OCI-LY7 (cell line): ENCODE results near the gene DNAJC6. TPM values are rescaled to one million over a fixed set of nuclear protein-coding genes. Genes with fewer than 3 reads are reported as not detected.

Source experiments
- BruUV-seq: library from RNA; stranded (reverse); fragments of 400-500 nt; replicated peaks from 2 replicates; lab custom pipeline; 2021; lab: Mats Ljungman, UMichigan
- CTCF ChIA-PET: fragments of 300-600 bp; sonication (Branson Sonifier 250); formaldehyde crosslinking; loops from one replicate; lab custom pipeline; 2022; ENCODE audit warnings: antibody characterized with exemption; ENCODE audit not compliant: unreplicated experiment; lab: Charles Lee
- POLR2A ChIA-PET: fragments of 300-600 bp; sonication (Branson Sonifier 250); formaldehyde crosslinking; loops from one replicate; lab custom pipeline; 2022; ENCODE audit warnings: antibody characterized with exemption; lab: Charles Lee
- DNase-seq: peaks from one replicate; pipeline ENCODE4 v3.0.0-alpha.2; 2015; ENCODE audit warnings: low spot score
- H2AFZ ChIP-seq: fragments of 200-600 bp; sonication (generic), shearing (Covaris generic); 2 replicates; pipeline ENCODE4 v1.6.1; 2014; ENCODE audit warnings: mild to moderate bottlenecking, antibody characterized with exemption, low read length, moderate library complexity
- H3K27ac ChIP-seq: fragments of 200-600 bp; sonication (generic); 2 replicates; pipeline ENCODE4 v1.5.1; 2014; ENCODE audit warnings: mixed run types, low read depth, mild to moderate bottlenecking, moderate library complexity, low read length, inconsistent platforms; ENCODE audit not compliant: poor library complexity, severe bottlenecking
- H3K36me3 ChIP-seq: fragments of 200-600 bp; sonication (generic); 2 replicates; pipeline ENCODE4 v1.6.1; 2014; ENCODE audit warnings: mild to moderate bottlenecking, antibody characterized with exemption, low read length, moderate library complexity, mixed read lengths; ENCODE audit not compliant: insufficient read depth
- H3K4me1 ChIP-seq: fragments of 200-600 bp; sonication (generic); 2 replicates; pipeline ENCODE4 v1.5.1; 2014; ENCODE audit warnings: mild to moderate bottlenecking, low read length; ENCODE audit not compliant: insufficient read depth, poor library complexity, severe bottlenecking
- H3K4me2 ChIP-seq: fragments of 200-600 bp; sonication (generic); 2 replicates; pipeline ENCODE4 v1.6.1; 2014; ENCODE audit warnings: mild to moderate bottlenecking, low read length
- H3K4me3 ChIP-seq: fragments of 200-600 bp; sonication (generic); 2 replicates; pipeline ENCODE4 v1.5.1; 2014; ENCODE audit warnings: mild to moderate bottlenecking, low read depth, low read length; ENCODE audit not compliant: poor library complexity, severe bottlenecking
- H3K79me2 ChIP-seq: fragments of 200-600 bp; sonication (generic); 2 replicates; pipeline ENCODE4 v1.6.1; 2016; ENCODE audit warnings: low read depth, mild to moderate bottlenecking, low read length, moderate library complexity, mixed read lengths; ENCODE audit not compliant: insufficient read depth
- H3K9me2 ChIP-seq: fragments of 200-600 bp; sonication (generic); 2 replicates; pipeline ENCODE4 v1.6.1; 2016; ENCODE audit warnings: mild to moderate bottlenecking, low read length, mixed read lengths; ENCODE audit not compliant: insufficient read depth
- H3K9me3 ChIP-seq: fragments of 200-600 bp; sonication (generic); 2 replicates; pipeline ENCODE4 v1.6.1; 2014; ENCODE audit warnings: mild to moderate bottlenecking, mixed run types, low read length, mixed read lengths
- H4K20me1 ChIP-seq: fragments of 200-600 bp; sonication (generic); 2 replicates; pipeline ENCODE4 v1.6.1; 2014; ENCODE audit warnings: mild to moderate bottlenecking, antibody characterized with exemption, low read length, moderate library complexity, mixed read lengths; ENCODE audit not compliant: insufficient read depth
- EZH2phosphoT487 ChIP-seq: fragments of 200-600 bp; sonication (generic); IDR thresholded peaks from 2 replicates; pipeline ENCODE4 v1.6.1; 2018; ENCODE audit warnings: low read depth, borderline replicate concordance, mild to moderate bottlenecking, mixed run types, antibody characterized with exemption, low read length, moderate library complexity, mixed read lengths
- intact Hi-C: fragments of 100-400 bp; cut with micrococcal nuclease; formaldehyde crosslinking; loops from one replicate; pipeline ENCODE4 v1.10.0; 2022; ENCODE audit not compliant: unreplicated experiment
- total RNA-seq, 2 experiments: library from RNA; depleted of rRNA in 1 of 2; stranded (reverse); fragments of >200 nt in 1 of 2; shearing (Covaris generic) in 1 of 2; gene quantifications; 2 replicates each; pipeline ENCODE4 v1.2.3, GENCODE V29; 2014 to 2022
- TF ChIP-seq, protein P1 (sequence below): fragments of 200-600 bp; sonication (generic); conservative IDR thresholded peaks from 2 replicates; pipeline ENCODE4 v1.5.1; 2014; ENCODE audit warnings: mild to moderate bottlenecking, antibody characterized with exemption, low read length, moderate library complexity, mixed read lengths

Gene DNAJC6
- total RNA-seq, 2 experiments from 2014 or later = 6.6 to 10.2 TPM

DNA sequence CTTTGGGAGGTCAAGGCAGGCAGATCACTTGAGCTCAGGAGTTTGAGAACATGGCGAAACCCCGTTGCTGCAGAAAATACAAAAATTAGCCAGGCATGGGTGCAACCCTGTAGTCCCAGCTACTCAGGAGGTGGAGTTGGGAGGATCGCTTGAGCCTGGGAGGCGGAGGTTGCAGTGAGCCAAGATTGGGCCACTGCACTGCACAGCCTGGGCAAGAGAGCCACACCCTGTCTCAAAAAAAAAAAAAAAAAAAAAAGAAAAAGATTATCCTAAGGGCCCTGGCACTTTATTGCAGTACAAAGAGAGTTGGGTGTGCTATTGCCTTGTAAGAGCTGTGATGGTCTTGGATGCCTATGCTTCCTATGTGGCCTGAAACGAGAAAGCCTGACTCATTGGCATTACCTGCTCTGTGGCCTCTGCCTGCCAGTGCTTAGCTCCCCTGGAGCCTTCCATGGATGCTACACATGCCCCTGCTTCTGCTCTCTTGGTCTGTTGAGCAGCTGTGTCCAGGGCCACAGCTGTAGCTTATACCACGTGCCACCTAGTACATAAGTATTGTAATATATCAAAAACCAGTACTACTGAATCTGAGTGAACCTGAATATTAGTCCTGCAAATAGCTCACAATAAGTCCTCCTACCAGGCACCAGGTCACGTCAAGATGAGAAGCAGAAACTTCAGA lies 45.8 kb downstream of the DNAJC6 start:
- H4K20me1 ChIP-seq = no peaks in the 10 kb centered on the region
- H3K9me2 ChIP-seq = no peaks in the 10 kb centered on the region
- intact Hi-C loops = loop anchor here (5.0 kb wide), 1 partner anchor 48 kb away; the partner anchor contains the start of gene DNAJC6
- no peak overlapping the region for H3K4me3 ChIP-seq
- no peak for DNase-seq
- H3K27ac ChIP-seq = no peak overlapping the region
- ChIA-PET POLR2A (interaction anchor here (0.6 to 1.4 kb wide), 3 partner anchors 17 to 1319 kb away, joined by 3 to 7 read pairs (median 5); no protein-coding TSS in a partner anchor), CTCF (interaction anchor here (1.1 kb wide), 1 partner anchor 100 kb away, joined by 3 read pairs; no protein-coding TSS in a partner anchor)
- no peaks in the 10 kb centered on the region for H3K9me3 ChIP-seq
- no TSS peak for BruUV-seq
- no peak overlapping the region for H3K4me2 ChIP-seq
- H3K4me1 ChIP-seq = no peaks in the 10 kb centered on the region
- H3K36me3 ChIP-seq = no peaks in the 10 kb centered on the region
- no peak overlapping the region for H2AFZ ChIP-seq
- H3K79me2 ChIP-seq = no peaks in the 10 kb centered on the region
- TF ChIP-seq EZH2phosphoT487 = no peak
- TF ChIP-seq, protein P1, sequence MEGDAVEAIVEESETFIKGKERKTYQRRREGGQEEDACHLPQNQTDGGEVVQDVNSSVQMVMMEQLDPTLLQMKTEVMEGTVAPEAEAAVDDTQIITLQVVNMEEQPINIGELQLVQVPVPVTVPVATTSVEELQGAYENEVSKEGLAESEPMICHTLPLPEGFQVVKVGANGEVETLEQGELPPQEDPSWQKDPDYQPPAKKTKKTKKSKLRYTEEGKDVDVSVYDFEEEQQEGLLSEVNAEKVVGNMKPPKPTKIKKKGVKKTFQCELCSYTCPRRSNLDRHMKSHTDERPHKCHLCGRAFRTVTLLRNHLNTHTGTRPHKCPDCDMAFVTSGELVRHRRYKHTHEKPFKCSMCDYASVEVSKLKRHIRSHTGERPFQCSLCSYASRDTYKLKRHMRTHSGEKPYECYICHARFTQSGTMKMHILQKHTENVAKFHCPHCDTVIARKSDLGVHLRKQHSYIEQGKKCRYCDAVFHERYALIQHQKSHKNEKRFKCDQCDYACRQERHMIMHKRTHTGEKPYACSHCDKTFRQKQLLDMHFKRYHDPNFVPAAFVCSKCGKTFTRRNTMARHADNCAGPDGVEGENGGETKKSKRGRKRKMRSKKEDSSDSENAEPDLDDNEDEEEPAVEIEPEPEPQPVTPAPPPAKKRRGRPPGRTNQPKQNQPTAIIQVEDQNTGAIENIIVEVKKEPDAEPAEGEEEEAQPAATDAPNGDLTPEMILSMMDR = no peak

DNA sequence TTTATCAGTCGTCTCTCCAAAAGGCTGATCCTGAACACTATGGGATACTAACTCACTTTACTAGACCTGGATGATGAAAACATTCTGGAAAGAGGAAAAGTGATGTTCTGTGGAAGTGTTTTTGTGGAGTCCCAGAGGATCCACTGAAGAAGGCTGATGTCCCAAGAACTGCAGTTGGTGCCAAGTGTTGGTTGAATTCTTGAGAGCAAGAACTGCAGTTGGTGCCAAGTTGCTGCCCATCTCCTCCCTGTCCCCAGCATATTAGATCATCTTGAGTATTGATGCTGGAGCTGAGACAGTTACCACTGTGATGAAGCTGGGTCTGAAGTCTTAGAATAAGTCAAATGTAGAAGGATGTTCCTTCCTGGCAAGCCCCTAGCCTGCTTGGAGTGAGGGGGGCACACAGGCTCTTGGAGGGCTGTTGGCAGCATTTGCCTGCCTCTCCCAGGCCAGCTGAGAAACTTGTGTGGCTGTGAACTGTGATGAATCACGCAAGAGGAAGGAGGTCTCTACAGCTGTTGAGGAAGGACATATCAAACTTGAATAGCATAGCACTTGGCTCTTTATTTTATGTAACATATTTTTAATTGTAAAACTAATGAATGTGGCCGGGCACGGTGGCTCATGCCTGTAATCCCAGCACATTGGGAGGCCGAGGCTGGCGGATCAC lies 48.1 kb downstream of the DNAJC6 start:
- Histone ChIP-seq H3K27ac (no peak overlapping the region), H3K4me3 (no peak overlapping the region), H4K20me1 (no peaks in the 10 kb centered on the region), H3K4me2 (no peak overlapping the region), H3K79me2 (no peaks in the 10 kb centered on the region), H3K36me3 (no peaks in the 10 kb centered on the region), H3K4me1 (no peaks in the 10 kb centered on the region), H3K9me3 (no peaks in the 10 kb centered on the region), H3K9me2 (no peaks in the 10 kb centered on the region), H2AFZ (no peak overlapping the region)
- BruUV-seq = no TSS peak
- TF ChIP-seq, protein P1 = no peak
- no peak for TF ChIP-seq EZH2phosphoT487
- CTCF ChIA-PET = no interaction called here
- POLR2A ChIA-PET = no interaction called here
- no peak for DNase-seq
- intact Hi-C loops = loop anchor here (5.0 kb wide), 1 partner anchor 50 kb away; the partner anchor contains the start of gene DNAJC6
